Kidney (tissue), 14 donors: Measurements from ENCODE around the gene SEMA5A. TPM values are rescaled to one million over a fixed set of nuclear protein-coding genes. Genes with fewer than 3 reads are reported as not detected.

Experiments used
- DNase-seq, 5 donors: peaks; one replicate each; pipeline ENCODE4 v3.0.0-alpha.2; 2013 to 2020
- FAIRE-seq: peaks from 2 replicates; lab custom pipeline; 2012; peaks lifted over from hg19 to GRCh38; lab: Jason Lieb, UNC
- H3K27ac ChIP-seq, 2 donors: one replicate each; pipeline ENCODE4 v1.7.0; 2013; ENCODE audit warnings: low read depth in 2 of 2, low read length in 2 of 2, inconsistent platforms in 1 of 2
- H3K27me3 ChIP-seq: one replicate; pipeline ENCODE4 v1.7.1; 2013; ENCODE audit warnings: low read length, inconsistent platforms; ENCODE audit not compliant: control insufficient read depth, insufficient read depth
- H3K36me3 ChIP-seq, 3 donors: one replicate each; pipeline versions ENCODE4 v1.7.0 to v1.7.1; 2013; ENCODE audit warnings: low read length in 3 of 3, control low read depth in 1 of 3, inconsistent platforms in 1 of 3; ENCODE audit not compliant: insufficient read depth in 3 of 3, control insufficient read depth in 2 of 3
- H3K4me1 ChIP-seq, 3 donors: one replicate each; pipeline versions ENCODE4 v1.7.0 to v1.7.1; 2013; ENCODE audit warnings: low read length in 3 of 3, inconsistent platforms in 1 of 3, low read depth in 1 of 3; ENCODE audit not compliant: control insufficient read depth in 2 of 3, insufficient read depth in 2 of 3
- H3K4me3 ChIP-seq, 3 donors: one replicate each; pipeline versions ENCODE4 v1.7.0 to v1.8.1; 2013; ENCODE audit warnings: low read length in 3 of 3, control low read depth in 1 of 3, inconsistent platforms in 1 of 3
- H3K9ac ChIP-seq, 3 donors: one replicate each; pipeline versions ENCODE4 v1.7.0 to v1.7.1; 2013; ENCODE audit warnings: low read length in 3 of 3, control low read depth in 1 of 3, inconsistent platforms in 1 of 3
- H3K9me3 ChIP-seq, 3 donors: one replicate each; pipeline versions ENCODE4 v1.7.0 to v1.7.1; 2013; ENCODE audit warnings: low read length in 3 of 3, control low read depth in 1 of 3, inconsistent platforms in 1 of 3; ENCODE audit not compliant: control insufficient read depth in 2 of 3, insufficient read depth in 1 of 3
- intact Hi-C: fragments of 100-400 bp; cut with DNase I; formaldehyde crosslinking; loops from one replicate; pipeline ENCODE4 v1.11.1; 2022
- polyA plus RNA-seq: library from polyadenylated mRNA; stranded (reverse); fragments of 350-450 nt; fragmentation: Illumina TruSeq; extraction: RNeasy Lipid Tissue Mini Kit (QIAGEN cat#74804); gene quantifications from one replicate; pipeline ENCODE4 v1.2.3, GENCODE V29; 2014; ENCODE audit warnings: low read depth, low replicate concordance; ENCODE audit not compliant: insufficient read depth
- total RNA-seq: library from RNA; stranded (reverse); fragmentation: NEBNext Ultra II Directional; extraction: Animal tissue kit (Norgen Biotek cat#: 25700); gene quantifications from one replicate; pipeline ENCODE4 v1.2.1, GENCODE V29; 2021
- TF ChIP-seq, protein P1 (sequence below): IDR thresholded peaks from 3 replicates; pipeline ENCODE4 v1.5.1; 2012; ENCODE audit warnings: mild to moderate bottlenecking, moderate library complexity, borderline replicate concordance; ENCODE audit not compliant: insufficient read depth; ENCODE audit errors: extremely low read depth
- donor health status: control.
- donor health status: control.
- donor health status: control.
- donor health status: control.
- donor health status: control.
- donor health status: DM: yes; HTN: yes; CAD: no.
- donor health status: Normal renal cell carcinoma (clear cell type).

SEMA5A gene
- total and polyA plus RNA-seq, 2 donors from 2014 or later = 7.9 to 23.3 TPM

- Histone ChIP-seq H3K9me3 (no peaks in the 10 kb centered on the region), H3K36me3 (no peaks in the 10 kb centered on the region), H3K4me3 (no peak overlapping the region), H3K9ac (no peak overlapping the region), H3K27ac (no peak overlapping the region), H3K27me3 (no peaks in the 10 kb centered on the region), H3K4me1 (no peaks in the 10 kb centered on the region)
- DNase-seq = no peak
- TF ChIP-seq, protein P1, sequence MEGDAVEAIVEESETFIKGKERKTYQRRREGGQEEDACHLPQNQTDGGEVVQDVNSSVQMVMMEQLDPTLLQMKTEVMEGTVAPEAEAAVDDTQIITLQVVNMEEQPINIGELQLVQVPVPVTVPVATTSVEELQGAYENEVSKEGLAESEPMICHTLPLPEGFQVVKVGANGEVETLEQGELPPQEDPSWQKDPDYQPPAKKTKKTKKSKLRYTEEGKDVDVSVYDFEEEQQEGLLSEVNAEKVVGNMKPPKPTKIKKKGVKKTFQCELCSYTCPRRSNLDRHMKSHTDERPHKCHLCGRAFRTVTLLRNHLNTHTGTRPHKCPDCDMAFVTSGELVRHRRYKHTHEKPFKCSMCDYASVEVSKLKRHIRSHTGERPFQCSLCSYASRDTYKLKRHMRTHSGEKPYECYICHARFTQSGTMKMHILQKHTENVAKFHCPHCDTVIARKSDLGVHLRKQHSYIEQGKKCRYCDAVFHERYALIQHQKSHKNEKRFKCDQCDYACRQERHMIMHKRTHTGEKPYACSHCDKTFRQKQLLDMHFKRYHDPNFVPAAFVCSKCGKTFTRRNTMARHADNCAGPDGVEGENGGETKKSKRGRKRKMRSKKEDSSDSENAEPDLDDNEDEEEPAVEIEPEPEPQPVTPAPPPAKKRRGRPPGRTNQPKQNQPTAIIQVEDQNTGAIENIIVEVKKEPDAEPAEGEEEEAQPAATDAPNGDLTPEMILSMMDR = no peak
- FAIRE-seq = no peak
- intact Hi-C loops = no loop called here
Observed at GRCh38 chr5:9496801-9497200, 49.1 kb downstream of the SEMA5A start.

GRCh38 chr5:9495121-9495520 lies 50.8 kb downstream of the SEMA5A start:
- peak in 1 of 5 donors; percentile 7 for DNase-seq
- H3K4me3 ChIP-seq = no peak overlapping the region
- intact Hi-C loops = no loop called here
- H3K36me3 ChIP-seq = no peaks in the 10 kb centered on the region
- no peak overlapping the region for H3K27ac ChIP-seq
- H3K27me3 ChIP-seq = no peaks in the 10 kb centered on the region
- FAIRE-seq = no peak
- H3K9me3 ChIP-seq = no peaks in the 10 kb centered on the region
- TF ChIP-seq, protein P1 = no peak
- no peak overlapping the region for H3K9ac ChIP-seq
- H3K4me1 ChIP-seq = no peaks in the 10 kb centered on the region

- intact Hi-C loops = no loop called here
- no peak for FAIRE-seq
Observed at GRCh38 chr5:9494301-9494700, 51.6 kb downstream of the SEMA5A start.

More at GRCh38 chr5:9494301-9494700, 51.6 kb downstream of the SEMA5A start:
- H3K9ac ChIP-seq = no peak overlapping the region
- no peaks in the 10 kb centered on the region for H3K4me1 ChIP-seq
- no peaks in the 10 kb centered on the region for H3K36me3 ChIP-seq
- no peak for DNase-seq
- H3K27me3 ChIP-seq = no peaks in the 10 kb centered on the region
- no peaks in the 10 kb centered on the region for H3K9me3 ChIP-seq
- H3K27ac ChIP-seq = no peak overlapping the region
- no peak overlapping the region for H3K4me3 ChIP-seq
- TF ChIP-seq, protein P1 = no peak
